HL-60 (cell line): ENCODE measurements around the gene LMAN2.
A peak's percentile ranks its signal among the peaks of the same experiment; 100 is the strongest.

ENCODE experiments used
- DNase-seq, 2 experiments: peaks; one replicate each; pipeline ENCODE4 v3.0.0-alpha.2; 2010 to 2020; ENCODE audit warnings: low read depth in 1 of 2, low spot score in 1 of 2
- H3K27ac ChIP-seq: fragments of 250-450 bp; sonication (Bioruptor Pico); replicated peaks from 2 replicates; pipeline ENCODE4 v1.5.1; 2020; ENCODE audit warnings: mild to moderate bottlenecking, moderate library complexity
- H3K27me3 ChIP-seq: fragments of 250-450 bp; sonication (Bioruptor Pico); 2 replicates; pipeline ENCODE4 v1.5.1; 2021; ENCODE audit warnings: mild to moderate bottlenecking, moderate library complexity; ENCODE audit not compliant: insufficient read depth, poor library complexity, severe bottlenecking
- H3K4me3 ChIP-seq: replicated peaks from 2 replicates; pipeline ENCODE4 v1.5.1; 2011; ENCODE audit warnings: mild to moderate bottlenecking, control low read depth, low read length; ENCODE audit not compliant: insufficient read depth
- GABPA ChIP-seq: IDR thresholded peaks from 2 replicates; pipeline ENCODE4 v1.6.1; 2012; ENCODE audit warnings: low read depth
- POLR2AphosphoS5 ChIP-seq: IDR thresholded peaks from 2 replicates; pipeline ENCODE4 v1.6.1; 2012; ENCODE audit warnings: low read depth
- SPI1 ChIP-seq: IDR thresholded peaks from 2 replicates; pipeline ENCODE4 v1.6.1; 2012; ENCODE audit warnings: low read depth, mild to moderate bottlenecking, borderline replicate concordance
- TF ChIP-seq, protein P1 (sequence below): IDR thresholded peaks from 2 replicates; pipeline ENCODE4 v1.6.1; 2012; ENCODE audit warnings: low read depth; ENCODE audit not compliant: insufficient replicate concordance
- TF ChIP-seq, protein P2 (sequence below): IDR thresholded peaks from one replicate; pipeline ENCODE4 v1.5.1; 2011; ENCODE audit warnings: low read length, control low read depth, inconsistent platforms; ENCODE audit not compliant: insufficient read depth

LMAN2 gene

DNA sequence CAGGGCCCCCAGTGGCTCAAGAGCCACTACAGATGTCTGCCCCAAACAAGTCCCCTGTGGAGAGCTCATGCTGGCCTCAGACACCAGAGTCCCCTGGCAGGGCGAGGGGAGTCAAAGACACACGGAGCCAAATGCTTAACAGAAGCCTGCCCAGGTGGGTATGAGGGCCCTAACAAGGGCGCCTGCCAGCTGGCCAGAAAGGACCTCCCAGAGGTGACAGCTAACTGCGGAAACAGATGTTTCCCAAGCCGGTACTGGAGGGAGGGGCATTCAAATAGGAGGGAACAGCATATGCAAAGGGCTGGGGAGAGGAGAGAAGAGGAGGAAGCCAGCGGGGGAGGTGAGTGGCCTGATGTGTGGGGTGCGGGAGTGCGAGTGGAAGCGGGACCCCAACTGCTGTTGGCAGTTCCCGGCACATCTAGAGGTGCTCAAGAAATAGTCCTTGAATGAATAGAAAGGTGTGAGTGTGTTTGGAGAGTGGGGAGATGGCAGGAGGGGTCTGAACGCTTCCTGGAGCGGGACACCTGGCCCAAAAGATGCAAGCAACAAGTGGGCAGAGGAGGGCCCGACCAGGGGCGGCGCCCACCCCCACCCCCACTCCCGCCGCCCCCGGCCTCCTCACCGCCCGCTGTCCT, 40.6 kb downstream of the LMAN2 start:
- Histone ChIP-seq H3K27me3 (no peaks in the 10 kb centered on the region), H3K4me3 (peak overlapping the region; percentile 74), H3K27ac (peak overlapping the region; percentile 90; the same call in 1 of the 2 replicates)
- peak; percentile 72 to 89 for DNase-seq
- TF ChIP-seq SPI1 (peak; percentile 37; the same call in 1 of the 2 replicates), POLR2AphosphoS5 (peak; percentile 78)
- TF ChIP-seq, protein P1, sequence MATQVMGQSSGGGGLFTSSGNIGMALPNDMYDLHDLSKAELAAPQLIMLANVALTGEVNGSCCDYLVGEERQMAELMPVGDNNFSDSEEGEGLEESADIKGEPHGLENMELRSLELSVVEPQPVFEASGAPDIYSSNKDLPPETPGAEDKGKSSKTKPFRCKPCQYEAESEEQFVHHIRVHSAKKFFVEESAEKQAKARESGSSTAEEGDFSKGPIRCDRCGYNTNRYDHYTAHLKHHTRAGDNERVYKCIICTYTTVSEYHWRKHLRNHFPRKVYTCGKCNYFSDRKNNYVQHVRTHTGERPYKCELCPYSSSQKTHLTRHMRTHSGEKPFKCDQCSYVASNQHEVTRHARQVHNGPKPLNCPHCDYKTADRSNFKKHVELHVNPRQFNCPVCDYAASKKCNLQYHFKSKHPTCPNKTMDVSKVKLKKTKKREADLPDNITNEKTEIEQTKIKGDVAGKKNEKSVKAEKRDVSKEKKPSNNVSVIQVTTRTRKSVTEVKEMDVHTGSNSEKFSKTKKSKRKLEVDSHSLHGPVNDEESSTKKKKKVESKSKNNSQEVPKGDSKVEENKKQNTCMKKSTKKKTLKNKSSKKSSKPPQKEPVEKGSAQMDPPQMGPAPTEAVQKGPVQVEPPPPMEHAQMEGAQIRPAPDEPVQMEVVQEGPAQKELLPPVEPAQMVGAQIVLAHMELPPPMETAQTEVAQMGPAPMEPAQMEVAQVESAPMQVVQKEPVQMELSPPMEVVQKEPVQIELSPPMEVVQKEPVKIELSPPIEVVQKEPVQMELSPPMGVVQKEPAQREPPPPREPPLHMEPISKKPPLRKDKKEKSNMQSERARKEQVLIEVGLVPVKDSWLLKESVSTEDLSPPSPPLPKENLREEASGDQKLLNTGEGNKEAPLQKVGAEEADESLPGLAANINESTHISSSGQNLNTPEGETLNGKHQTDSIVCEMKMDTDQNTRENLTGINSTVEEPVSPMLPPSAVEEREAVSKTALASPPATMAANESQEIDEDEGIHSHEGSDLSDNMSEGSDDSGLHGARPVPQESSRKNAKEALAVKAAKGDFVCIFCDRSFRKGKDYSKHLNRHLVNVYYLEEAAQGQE = no peak

DNA sequence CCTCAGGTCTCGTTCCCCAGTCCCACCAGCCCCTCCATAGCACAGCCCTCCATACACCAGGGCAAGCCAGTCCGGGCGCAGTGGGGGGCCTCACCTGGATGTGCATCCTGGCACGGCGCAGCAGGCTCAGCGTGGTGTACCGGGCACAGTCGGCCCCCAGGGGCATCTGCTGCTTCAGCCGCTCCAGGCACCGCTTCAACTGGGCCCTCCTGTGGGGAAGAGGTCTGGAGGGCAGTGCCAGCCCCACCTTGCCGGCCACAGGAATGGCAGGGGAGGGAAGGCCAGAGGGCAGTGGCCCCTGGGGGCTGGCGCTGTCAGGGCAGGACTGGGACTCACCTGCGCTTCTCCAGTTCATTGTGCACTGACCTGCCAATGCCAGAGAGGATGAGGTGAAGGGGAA, 41.1 kb downstream of the LMAN2 start:
- Histone ChIP-seq H3K27me3 (no peaks in the 10 kb centered on the region), H3K4me3 (peak overlapping the region; percentile 74), H3K27ac (no peak overlapping the region)
- TF ChIP-seq POLR2AphosphoS5 (no peak), GABPA (no peak), SPI1 (no peak)
- TF ChIP-seq, protein P1 = no peak
- TF ChIP-seq, protein P2, sequence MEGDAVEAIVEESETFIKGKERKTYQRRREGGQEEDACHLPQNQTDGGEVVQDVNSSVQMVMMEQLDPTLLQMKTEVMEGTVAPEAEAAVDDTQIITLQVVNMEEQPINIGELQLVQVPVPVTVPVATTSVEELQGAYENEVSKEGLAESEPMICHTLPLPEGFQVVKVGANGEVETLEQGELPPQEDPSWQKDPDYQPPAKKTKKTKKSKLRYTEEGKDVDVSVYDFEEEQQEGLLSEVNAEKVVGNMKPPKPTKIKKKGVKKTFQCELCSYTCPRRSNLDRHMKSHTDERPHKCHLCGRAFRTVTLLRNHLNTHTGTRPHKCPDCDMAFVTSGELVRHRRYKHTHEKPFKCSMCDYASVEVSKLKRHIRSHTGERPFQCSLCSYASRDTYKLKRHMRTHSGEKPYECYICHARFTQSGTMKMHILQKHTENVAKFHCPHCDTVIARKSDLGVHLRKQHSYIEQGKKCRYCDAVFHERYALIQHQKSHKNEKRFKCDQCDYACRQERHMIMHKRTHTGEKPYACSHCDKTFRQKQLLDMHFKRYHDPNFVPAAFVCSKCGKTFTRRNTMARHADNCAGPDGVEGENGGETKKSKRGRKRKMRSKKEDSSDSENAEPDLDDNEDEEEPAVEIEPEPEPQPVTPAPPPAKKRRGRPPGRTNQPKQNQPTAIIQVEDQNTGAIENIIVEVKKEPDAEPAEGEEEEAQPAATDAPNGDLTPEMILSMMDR = no peak
- DNase-seq = no peak

DNA sequence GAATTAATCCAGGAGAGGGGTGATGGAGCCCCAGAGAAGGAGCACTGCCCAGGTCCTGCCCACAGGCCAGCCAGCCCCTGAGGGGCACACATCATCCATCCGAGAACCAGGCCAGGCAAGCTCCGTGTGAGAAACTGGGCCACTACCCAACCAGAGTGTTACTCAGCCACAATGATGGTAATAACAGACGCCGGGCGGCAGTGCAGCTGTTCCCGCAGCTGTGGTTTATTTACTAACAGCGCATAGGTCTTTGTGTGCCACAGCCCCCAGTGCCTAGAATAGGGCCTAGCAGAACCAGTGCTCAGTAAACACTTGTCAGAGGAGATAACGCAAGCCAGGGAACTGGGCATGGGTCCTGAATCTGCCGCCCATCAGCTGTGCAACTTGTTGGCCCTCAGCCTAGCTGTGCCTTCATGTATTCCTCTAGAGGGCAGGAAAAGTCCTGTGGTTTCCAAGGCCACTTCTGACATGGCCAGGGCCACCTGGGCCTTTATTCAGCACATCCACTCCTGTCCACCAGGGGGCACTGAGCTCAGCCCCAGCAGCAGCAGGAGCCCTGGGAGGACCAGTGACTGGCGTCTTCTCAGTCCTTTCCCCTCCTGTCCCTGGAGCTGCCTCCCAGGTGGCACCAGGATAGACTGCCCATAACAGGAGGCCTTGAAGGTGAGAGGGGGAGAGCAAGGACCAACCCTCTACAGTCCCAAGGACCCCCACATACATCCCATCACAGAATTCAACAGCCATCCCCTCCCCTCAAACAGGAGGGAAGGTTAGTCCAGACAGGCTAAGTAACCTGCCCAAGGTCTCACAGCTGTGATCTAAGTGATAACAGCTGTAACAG, 41.9 kb downstream of the LMAN2 start:
- Histone ChIP-seq H3K4me3 (no peak overlapping the region), H3K27ac (peak overlapping the region; percentile 91), H3K27me3 (no peaks in the 10 kb centered on the region)
- peak in 1 of 2 experiments; percentile 74 for DNase-seq
- 0 out of 2 replicates have a peak, but pooled peaks have one; percentile 38 for TF ChIP-seq POLR2AphosphoS5
- TF ChIP-seq, protein P2 = peak; percentile 94
- TF ChIP-seq, protein P1 = no peak
